Measurements from ENCODE around the gene SMO. TPM values are rescaled to one million over a fixed set of nuclear protein-coding genes. Genes with fewer than 3 reads are reported as not detected.

Gene SMO
- total and polyA plus RNA-seq, 8 donors: 1.1 to 18.5 (median 5.1) TPM

GRCh38 chr7:129227646-129228578 is 39.5 kb downstream of the SMO start:
- Histone ChIP-seq H3K4me3 (no peak overlapping the region), H3K36me3 (no peaks in the 10 kb centered on the region), H3K9me3 (no peaks in the 10 kb centered on the region), H3K27ac (peak overlapping the region in 4 of 5 donors; percentile 20 to 52 (median 24)), H3K27me3 (no peaks in the 10 kb centered on the region), H3K4me1 (peaks cover 4 to 46% (median 29%) of the 10 kb centered on the region in 4 donors)
- intact Hi-C loops (cut with DNase I; ENCODE audit: low total_unique reads): no loop called here
- DNase-seq: peak in 1 of 2 donors; percentile 47
- TF ChIP-seq CTCF (IDR thresholded peaks at IDR 0.05): no peak
- TF ChIP-seq POLR2AphosphoS5 (IDR thresholded peaks at IDR 0.05): peak in 1 of 3 donors; percentile 23
- 40 to 67% (median 52%) methylated on average over 4 of the region's 4 CpGs for WGBS, 5 donors

- WGBS, 5 donors: 35 to 60% (median 56%) methylated on average over 2 of the region's 2 CpGs
- no peaks in the 10 kb centered on the region for H3K36me3 ChIP-seq
- no peaks in the 10 kb centered on the region for H3K9me3 ChIP-seq
- peak overlapping the region in 4 of 5 donors; percentile 20 to 52 (median 27) for H3K27ac ChIP-seq
- no peak overlapping the region for H3K4me3 ChIP-seq
- intact Hi-C loops (cut with DNase I; ENCODE audit: low total_unique reads): no loop called here
- peaks cover 4 to 43% (median 28%) of the 10 kb centered on the region in 4 donors for H3K4me1 ChIP-seq
- TF ChIP-seq CTCF (IDR thresholded peaks at IDR 0.05): no peak
- DNase-seq: no peak
- no peaks in the 10 kb centered on the region for H3K27me3 ChIP-seq
Measured at GRCh38 chr7:129228633-129229032, 40.2 kb downstream of the SMO start.

GRCh38 chr7:129231666-129232065 is 43.2 kb downstream of the SMO start:
- no peak for DNase-seq
- TF ChIP-seq EP300 (IDR thresholded peaks at IDR 0.05) (no peak), POLR2AphosphoS5 (IDR thresholded peaks at IDR 0.05) (no peak), CTCF (IDR thresholded peaks at IDR 0.05) (no peak), POLR2A (IDR thresholded peaks at IDR 0.05) (no peak)
- Histone ChIP-seq H3K4me3 (no peak overlapping the region), H3K27me3 (no peaks in the 10 kb centered on the region), H3K36me3 (no peaks in the 10 kb centered on the region), H3K4me1 (peaks cover 0 to 26% (median 15%) of the 10 kb centered on the region in 4 donors), H3K9me3 (no peaks in the 10 kb centered on the region), H3K27ac (no peak overlapping the region)
- 56 to 92% (median 80%) methylated on average over 5 of the region's 5 CpGs for WGBS, 5 donors
- intact Hi-C loops (cut with DNase I; ENCODE audit: low total_unique reads): no loop called here

- no peaks in the 10 kb centered on the region for H3K27me3 ChIP-seq
- H3K9me3 ChIP-seq: no peaks in the 10 kb centered on the region
- no peak overlapping the region for H3K27ac ChIP-seq
- TF ChIP-seq CTCF (IDR thresholded peaks at IDR 0.05) (no peak), POLR2A (IDR thresholded peaks at IDR 0.05) (no peak)
- H3K36me3 ChIP-seq: no peaks in the 10 kb centered on the region
- DNase-seq: no peak
- no peaks in the 10 kb centered on the region for H3K4me1 ChIP-seq
- 88 to 95% (median 91%) methylated on average over 8 of the region's 8 CpGs for WGBS, 5 donors
- H3K4me3 ChIP-seq: no peak overlapping the region
- intact Hi-C loops (cut with DNase I; ENCODE audit: low total_unique reads): no loop called here
Measured at GRCh38 chr7:129238546-129238945, 50.1 kb downstream of the SMO start.
